Measurements from ENCODE around the gene SRGAP3.
"Not testable (repeated sequence)": the region's sequence is repeated elsewhere in the genome, so short reads cannot be mapped to it uniquely, and the experiment has no call there.

GRCh38 chr3:9085428-9085827 is 164.0 kb downstream of the SRGAP3 start:
- TF ChIP-seq CTCF, POLR2A (IDR thresholded peaks at IDR 0.05): not testable (repeated sequence)

Data from uterus (tissue), 2 donors.